HG02588 (cell line): ENCODE measurements around the gene SOWAHA.
"Not testable (repeated sequence)": the region's sequence is repeated elsewhere in the genome, so short reads cannot be mapped to it uniquely, and the experiment has no call there.

Experiments used
- ATAC-seq: cut with Tn5 transposase; IDR thresholded peaks from one replicate; pipeline ENCODE4 v1.9.1; 2021; ENCODE audit warnings: mild to moderate bottlenecking, moderate library complexity; ENCODE audit not compliant: unreplicated experiment

Gene SOWAHA

GRCh38 chr5:132777209-132778069 lies 35.7 kb upstream of the SOWAHA start, which contains the start of gene SEPTIN8:
Gene SEPTIN8, minus strand, starts transcription at chr5:132777239. Its CDS starts 102 bp downstream, at chr5:132777137.
- ATAC-seq, result peak; percentile 48

GRCh38 chr5:132778129-132778528 lies 35.0 kb upstream of the SOWAHA start:
- no peak for ATAC-seq

- no peak for ATAC-seq
Observed at GRCh38 chr5:132778856-132779255, 34.2 kb upstream of the SOWAHA start.

GRCh38 chr5:132779961-132780360 lies 33.1 kb upstream of the SOWAHA start:
- no peak for ATAC-seq

GRCh38 chr5:132780577-132780976 lies 32.5 kb upstream of the SOWAHA start:
- no peak for ATAC-seq

- ATAC-seq, result no peak
Observed at GRCh38 chr5:132781029-132781428, 32.1 kb upstream of the SOWAHA start.

GRCh38 chr5:132782101-132782500 lies 31.0 kb upstream of the SOWAHA start:
- no peak for ATAC-seq

GRCh38 chr5:132785365-132785764 lies 27.7 kb upstream of the SOWAHA start:
- ATAC-seq, result no peak

- no peak for ATAC-seq
Observed at GRCh38 chr5:132785864-132786263, 27.2 kb upstream of the SOWAHA start.

- no peak for ATAC-seq
Observed at GRCh38 chr5:132787076-132787475, 26.0 kb upstream of the SOWAHA start.

GRCh38 chr5:132788508-132788907 lies 24.6 kb upstream of the SOWAHA start:
- no peak for ATAC-seq

GRCh38 chr5:132788990-132789886 lies 23.9 kb upstream of the SOWAHA start:
- no peak for ATAC-seq

- ATAC-seq, result no peak
Observed at GRCh38 chr5:132790201-132790865, 22.8 kb upstream of the SOWAHA start.

GRCh38 chr5:132791026-132791425 lies 22.1 kb upstream of the SOWAHA start:
- no peak for ATAC-seq

- no peak for ATAC-seq
Observed at GRCh38 chr5:132797651-132798050, 15.5 kb upstream of the SOWAHA start.

- no peak for ATAC-seq
Observed at GRCh38 chr5:132799392-132799791, 13.7 kb upstream of the SOWAHA start.

GRCh38 chr5:132800545-132800944 lies 12.6 kb upstream of the SOWAHA start:
- no peak for ATAC-seq

- no peak for ATAC-seq
Observed at GRCh38 chr5:132802044-132802684, 10.9 kb upstream of the SOWAHA start.

- ATAC-seq, result not testable (repeated sequence)
Observed at GRCh38 chr5:132802685-132803066, 10.4 kb upstream of the SOWAHA start.

GRCh38 chr5:132804219-132804618 lies 8.9 kb upstream of the SOWAHA start:
- not testable (repeated sequence) for ATAC-seq

- not testable (repeated sequence) for ATAC-seq
Observed at GRCh38 chr5:132805872-132806271, 7.2 kb upstream of the SOWAHA start.
